Chondrocyte (in vitro differentiated cells): ENCODE measurements around the gene FIGLA. TPM values are rescaled to one million over a fixed set of nuclear protein-coding genes. Genes with fewer than 3 reads are reported as not detected.

Experiments
- DNase-seq: peaks from one replicate; pipeline ENCODE4 v3.0.0; 2021; ENCODE audit warnings: mixed read lengths, low spot score
- H3K27ac Mint-ChIP-seq: one replicate; pipeline ENCODE4 v1.8.0; 2021; ENCODE audit warnings: mild to moderate bottlenecking, moderate library complexity, mixed read lengths; ENCODE audit not compliant: unreplicated experiment
- H3K27me3 Mint-ChIP-seq: 2 replicates; pipeline ENCODE4 v1.8.0; 2021; ENCODE audit warnings: low read depth, mixed read lengths
- H3K36me3 Mint-ChIP-seq: 2 replicates; pipeline ENCODE4 v1.8.0; 2021; ENCODE audit warnings: low read depth, mixed read lengths
- H3K4me1 Mint-ChIP-seq: 2 replicates; pipeline ENCODE4 v1.8.0; 2021; ENCODE audit warnings: low read depth, mild to moderate bottlenecking, mixed read lengths
- H3K4me3 Mint-ChIP-seq: one replicate; pipeline ENCODE4 v1.8.0; 2021; ENCODE audit warnings: mild to moderate bottlenecking, moderate library complexity, mixed read lengths; ENCODE audit not compliant: unreplicated experiment
- H3K9me3 Mint-ChIP-seq: 2 replicates; pipeline ENCODE4 v1.8.0; 2021; ENCODE audit warnings: low read depth, mixed read lengths
- CTCF ChIP-seq: fragments of 200-600 bp; sonication (generic); IDR thresholded peaks from 2 replicates; pipeline ENCODE4 v1.5.0; 2021; ENCODE audit warnings: antibody characterized with exemption, mild to moderate bottlenecking, moderate library complexity
- total RNA-seq: library from RNA; stranded (reverse); gene quantifications from 3 replicates; pipeline ENCODE4 v1.2.1, GENCODE V29; 2021

Gene FIGLA
- total RNA-seq, 1 donor from 2014 or later = not detected

GRCh38 chr2:70779491-70779890 is 11.0 kb downstream of the FIGLA start:
- Mint-ChIP-seq H3K27me3 (peaks cover 54% of the 10 kb centered on the region), H3K4me3 (no peak overlapping the region), H3K4me1 (no peaks in the 10 kb centered on the region), H3K9me3 (no peaks in the 10 kb centered on the region), H3K27ac (no peak overlapping the region), H3K36me3 (no peaks in the 10 kb centered on the region)
- no peak for DNase-seq
- TF ChIP-seq CTCF = no peak

GRCh38 chr2:70778676-70779075 is 11.8 kb downstream of the FIGLA start:
- no peak overlapping the region for H3K4me3 Mint-ChIP-seq
- peaks cover under 1% of the 10 kb centered on the region for H3K36me3 Mint-ChIP-seq
- no peaks in the 10 kb centered on the region for H3K4me1 Mint-ChIP-seq
- no peak overlapping the region for H3K27ac Mint-ChIP-seq
- TF ChIP-seq CTCF = no peak
- DNase-seq = no peak
- H3K9me3 Mint-ChIP-seq = no peaks in the 10 kb centered on the region
- H3K27me3 Mint-ChIP-seq = peaks cover 62% of the 10 kb centered on the region

- DNase-seq = no peak
- Mint-ChIP-seq H3K9me3 (no peaks in the 10 kb centered on the region), H3K27ac (no peak overlapping the region), H3K4me3 (no peak overlapping the region), H3K27me3 (peaks cover 74% of the 10 kb centered on the region), H3K4me1 (no peaks in the 10 kb centered on the region), H3K36me3 (peaks cover 2% of the 10 kb centered on the region)
- TF ChIP-seq CTCF = no peak
Observed at GRCh38 chr2:70777450-70777849, 13.0 kb downstream of the FIGLA start.

GRCh38 chr2:70776266-70776665 is 14.2 kb downstream of the FIGLA start:
- Mint-ChIP-seq H3K27ac (no peak overlapping the region), H3K36me3 (peaks cover 2% of the 10 kb centered on the region), H3K4me1 (no peaks in the 10 kb centered on the region), H3K27me3 (peaks cover 78% of the 10 kb centered on the region), H3K9me3 (no peaks in the 10 kb centered on the region), H3K4me3 (no peak overlapping the region)
- DNase-seq = no peak
- no peak for TF ChIP-seq CTCF

- Mint-ChIP-seq H3K9me3 (no peaks in the 10 kb centered on the region), H3K27ac (no peak overlapping the region), H3K4me3 (no peak overlapping the region), H3K4me1 (no peaks in the 10 kb centered on the region), H3K36me3 (peaks cover 2% of the 10 kb centered on the region), H3K27me3 (peaks cover 76% of the 10 kb centered on the region)
- no peak for TF ChIP-seq CTCF
- DNase-seq = no peak
Observed at GRCh38 chr2:70775141-70775540, 15.3 kb downstream of the FIGLA start.
